ENCODE data around the gene MAPK8IP1.

DNA sequence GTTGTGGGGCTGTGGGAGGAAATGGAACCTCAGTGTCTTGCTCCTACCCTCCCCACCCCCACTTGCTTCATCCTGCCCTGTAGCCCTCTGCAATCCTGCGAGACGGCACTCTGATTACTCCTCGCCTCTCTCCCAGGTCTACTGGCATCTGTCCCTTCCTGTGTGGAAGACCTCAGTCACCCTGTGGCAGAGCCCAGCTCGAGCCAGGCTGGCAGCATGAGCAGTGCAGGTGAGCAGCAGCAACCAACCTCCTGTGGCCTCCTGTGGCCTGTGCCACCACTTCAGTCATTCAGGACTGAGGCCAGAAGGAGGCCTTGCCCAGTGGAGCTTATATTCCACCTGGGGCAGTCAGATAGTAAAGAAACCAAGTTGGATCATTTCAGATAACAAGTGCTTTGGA is 14.7 kb upstream of the MAPK8IP1 start:
- TF ChIP-seq POLR2A (IDR thresholded peaks at IDR 0.05): no peak
- TF ChIP-seq, protein P1, sequence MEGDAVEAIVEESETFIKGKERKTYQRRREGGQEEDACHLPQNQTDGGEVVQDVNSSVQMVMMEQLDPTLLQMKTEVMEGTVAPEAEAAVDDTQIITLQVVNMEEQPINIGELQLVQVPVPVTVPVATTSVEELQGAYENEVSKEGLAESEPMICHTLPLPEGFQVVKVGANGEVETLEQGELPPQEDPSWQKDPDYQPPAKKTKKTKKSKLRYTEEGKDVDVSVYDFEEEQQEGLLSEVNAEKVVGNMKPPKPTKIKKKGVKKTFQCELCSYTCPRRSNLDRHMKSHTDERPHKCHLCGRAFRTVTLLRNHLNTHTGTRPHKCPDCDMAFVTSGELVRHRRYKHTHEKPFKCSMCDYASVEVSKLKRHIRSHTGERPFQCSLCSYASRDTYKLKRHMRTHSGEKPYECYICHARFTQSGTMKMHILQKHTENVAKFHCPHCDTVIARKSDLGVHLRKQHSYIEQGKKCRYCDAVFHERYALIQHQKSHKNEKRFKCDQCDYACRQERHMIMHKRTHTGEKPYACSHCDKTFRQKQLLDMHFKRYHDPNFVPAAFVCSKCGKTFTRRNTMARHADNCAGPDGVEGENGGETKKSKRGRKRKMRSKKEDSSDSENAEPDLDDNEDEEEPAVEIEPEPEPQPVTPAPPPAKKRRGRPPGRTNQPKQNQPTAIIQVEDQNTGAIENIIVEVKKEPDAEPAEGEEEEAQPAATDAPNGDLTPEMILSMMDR (IDR thresholded peaks at IDR 0.05): no peak

Measured in adrenal gland (tissue), 5 donors.